Suppressor macrophage treated with lipopolysaccharide for 4 hours (primary cell): ENCODE data around the gene NPSR1.
"Not testable (repeated sequence)": the region's sequence is repeated elsewhere in the genome, so short reads cannot be mapped to it uniquely, and the experiment has no call there.

Experiments
- DNase-seq: peaks from one replicate; pipeline ENCODE4 v3.0.0-alpha.2; 2020

The NPSR1 gene

DNA sequence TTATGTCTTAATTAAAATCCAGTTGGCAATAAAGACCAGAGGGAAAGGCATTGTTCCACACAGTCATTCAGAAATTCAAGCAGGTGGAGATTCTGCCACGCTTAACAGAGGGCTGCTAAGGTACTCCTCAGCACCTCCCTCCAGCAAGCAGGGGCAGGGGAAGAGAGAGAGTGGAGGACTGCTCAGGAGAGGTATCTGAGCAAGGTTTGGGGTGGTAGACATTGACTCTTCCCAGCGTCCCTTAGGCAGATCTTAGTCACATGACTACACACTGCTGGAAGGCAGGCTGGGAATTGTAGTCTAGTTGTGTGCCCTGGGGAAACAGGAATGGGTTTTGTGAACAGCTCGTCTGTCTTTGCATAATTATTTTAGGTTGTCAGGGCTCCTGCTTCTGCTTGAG is 181.6 kb downstream of the NPSR1 start:
- no peak for DNase-seq

DNA sequence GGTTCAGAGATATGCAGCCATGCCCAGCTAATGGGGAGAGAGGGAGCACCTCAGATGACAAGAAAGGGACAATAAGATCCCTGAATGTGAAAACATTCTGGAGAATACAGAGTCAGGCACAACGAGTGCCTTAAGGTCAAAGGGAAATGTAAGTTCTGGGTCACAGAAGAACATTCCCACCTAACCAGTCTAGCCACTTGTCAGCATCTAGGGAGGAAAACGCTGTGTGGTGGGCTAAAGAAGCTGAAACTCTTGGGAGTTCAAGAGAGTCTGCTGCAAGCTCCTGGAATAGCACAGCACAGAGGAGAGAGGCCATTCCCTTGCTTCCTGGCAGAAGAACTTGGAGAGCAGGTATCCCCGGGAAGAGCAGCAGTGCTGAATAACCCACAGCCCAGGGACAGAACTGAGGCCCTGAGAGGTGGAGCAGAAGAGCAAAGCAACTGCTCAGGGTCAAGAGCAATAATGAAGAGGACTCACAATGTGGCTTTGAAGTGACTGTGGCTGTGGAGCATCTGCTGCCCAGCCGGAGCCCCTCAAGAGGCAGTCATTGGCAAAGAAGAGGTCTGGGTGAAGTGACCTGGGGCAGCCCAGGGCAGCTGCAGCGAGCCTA is 182.3 kb downstream of the NPSR1 start:
- no peak for DNase-seq

DNA sequence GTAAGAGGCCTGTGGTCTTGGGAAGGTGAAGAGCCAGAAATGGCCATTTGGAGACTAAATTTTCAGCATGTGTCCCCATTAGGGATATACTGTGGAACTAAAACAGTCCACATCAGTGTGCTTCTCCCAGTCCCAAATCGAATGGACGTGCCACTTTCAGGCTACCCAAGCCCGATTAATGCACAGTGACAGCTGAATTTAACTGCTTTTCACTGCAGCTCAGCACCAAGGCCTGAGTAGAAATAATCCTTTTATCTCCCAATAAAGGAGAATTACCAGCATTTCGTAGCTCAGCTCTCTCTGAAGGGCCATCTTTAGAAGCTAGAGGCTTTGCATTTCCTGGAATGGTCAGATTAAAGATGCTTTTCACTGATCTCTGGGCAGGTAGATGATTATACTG is 183.3 kb downstream of the NPSR1 start:
- no peak for DNase-seq

- no peak for DNase-seq
These were observed 184.8 kb downstream of the NPSR1 start for GRCh38 chr7:34842782-34843181.

GRCh38 chr7:34844406-34844805 is 186.4 kb downstream of the NPSR1 start:
- no peak for DNase-seq

- no peak for DNase-seq
These were observed 187.1 kb downstream of the NPSR1 start for GRCh38 chr7:34844936-34845665.

DNA sequence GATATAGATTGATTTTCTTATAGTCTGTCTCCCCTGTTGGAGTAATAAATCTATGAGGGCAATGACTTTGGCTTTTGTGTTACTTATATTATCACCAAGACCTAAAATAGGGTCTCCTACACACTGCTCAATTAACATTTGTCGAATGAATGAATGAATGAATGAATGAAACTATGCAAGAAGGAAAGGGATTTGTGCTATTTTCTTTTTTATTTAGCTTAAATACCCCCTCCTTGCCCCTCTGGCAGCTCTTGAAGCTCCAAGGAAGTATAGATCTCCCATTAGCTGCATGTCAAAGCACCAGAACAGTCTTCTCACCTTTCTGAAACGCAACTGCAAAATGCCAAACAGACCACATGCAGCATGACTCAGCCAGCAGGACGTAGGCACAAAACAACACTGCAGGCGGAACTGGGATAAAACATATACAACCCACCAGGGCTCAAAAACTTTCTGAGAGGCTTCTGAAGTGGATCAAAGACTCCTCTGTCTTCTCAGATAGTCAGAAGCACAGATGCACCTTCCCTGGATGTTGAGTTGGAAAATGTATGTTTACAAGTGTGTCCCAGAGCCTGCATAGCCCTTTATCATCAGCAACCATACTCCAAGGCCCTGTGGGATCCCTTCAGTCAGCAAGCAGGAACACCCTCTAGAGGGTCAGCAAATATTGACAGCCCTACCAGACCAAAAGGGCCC is 187.8 kb downstream of the NPSR1 start:
- DNase-seq = no peak

DNA sequence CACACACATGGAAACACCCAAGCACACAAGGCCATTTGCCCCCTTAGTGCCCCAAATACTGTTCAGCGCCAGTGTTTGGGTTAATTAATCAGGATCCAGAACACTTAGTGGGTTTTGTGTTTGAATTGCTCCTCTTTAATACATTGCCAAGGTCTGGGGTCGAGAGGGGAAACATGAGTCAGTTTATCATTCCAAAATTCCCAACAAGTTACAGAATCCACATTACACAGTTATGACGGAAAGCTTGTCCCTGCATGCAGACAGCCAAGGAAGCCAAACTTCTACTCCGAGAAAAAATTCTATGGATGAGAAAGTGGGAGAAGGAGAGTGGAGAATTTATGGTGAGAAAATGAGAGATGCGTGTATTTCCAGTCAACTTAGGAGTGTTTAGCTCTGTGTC is 189.0 kb downstream of the NPSR1 start:
- no peak for DNase-seq

DNA sequence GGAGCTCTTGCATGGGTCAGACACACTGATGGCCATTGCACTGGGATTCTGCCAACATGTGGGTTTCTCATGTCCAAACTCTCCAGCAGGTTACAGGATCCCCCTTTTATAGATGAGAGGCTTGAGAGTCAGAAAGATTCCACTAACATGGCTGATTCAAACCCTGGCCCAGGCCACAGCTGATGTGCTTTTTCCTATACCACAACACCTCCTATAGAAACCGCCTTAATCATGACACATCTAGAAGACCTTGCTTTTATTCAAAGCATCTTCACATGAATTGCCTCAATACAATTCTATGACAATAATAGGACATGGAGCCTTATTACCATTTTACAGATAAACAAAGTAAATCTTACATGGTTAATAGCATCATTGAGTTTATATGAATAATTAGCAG is 190.7 kb downstream of the NPSR1 start:
- no peak for DNase-seq

DNA sequence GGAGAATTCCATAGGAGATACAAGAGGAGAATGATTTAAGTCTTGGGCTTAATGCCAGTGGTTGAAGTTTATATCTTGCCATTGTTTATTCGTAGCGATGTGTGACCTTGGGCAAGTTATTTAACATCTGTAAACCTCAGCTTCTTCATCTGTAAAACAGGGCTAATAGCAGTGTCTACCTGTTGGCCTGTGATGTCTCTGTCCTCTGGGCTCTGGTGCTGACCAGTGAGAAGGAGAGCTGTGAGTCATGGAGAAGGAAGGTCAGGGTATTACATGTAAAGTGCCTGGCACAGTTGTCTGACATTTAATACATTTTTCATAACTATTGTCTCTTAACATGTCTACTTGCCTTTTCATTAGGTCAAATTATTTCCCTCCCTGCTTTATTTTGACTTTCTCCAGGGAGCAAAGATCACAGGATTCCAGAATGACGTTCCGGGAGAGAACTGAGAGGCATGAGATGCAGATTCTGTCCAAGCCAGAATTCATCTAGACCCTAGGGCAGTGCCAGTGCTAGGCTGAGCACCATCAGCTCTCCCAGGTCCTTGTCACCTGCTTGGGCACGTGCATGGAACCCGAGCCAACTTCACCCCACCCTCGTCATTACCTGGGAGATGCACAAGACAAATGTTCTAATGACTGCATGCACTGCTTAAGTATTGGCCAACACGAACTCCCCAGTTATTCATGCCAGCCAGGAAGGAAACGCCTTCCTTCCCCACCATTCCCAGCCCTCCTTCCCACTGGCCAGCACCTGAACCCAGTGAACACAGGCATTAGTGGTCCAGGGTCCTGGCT is 191.3 kb downstream of the NPSR1 start:
- DNase-seq = no peak

GRCh38 chr7:34849986-34850385 is 192.0 kb downstream of the NPSR1 start:
- DNase-seq = no peak

- DNase-seq = no peak
These were observed 192.7 kb downstream of the NPSR1 start for GRCh38 chr7:34850681-34851080.

GRCh38 chr7:34851431-34851830 is 193.4 kb downstream of the NPSR1 start:
- DNase-seq = no peak

DNA sequence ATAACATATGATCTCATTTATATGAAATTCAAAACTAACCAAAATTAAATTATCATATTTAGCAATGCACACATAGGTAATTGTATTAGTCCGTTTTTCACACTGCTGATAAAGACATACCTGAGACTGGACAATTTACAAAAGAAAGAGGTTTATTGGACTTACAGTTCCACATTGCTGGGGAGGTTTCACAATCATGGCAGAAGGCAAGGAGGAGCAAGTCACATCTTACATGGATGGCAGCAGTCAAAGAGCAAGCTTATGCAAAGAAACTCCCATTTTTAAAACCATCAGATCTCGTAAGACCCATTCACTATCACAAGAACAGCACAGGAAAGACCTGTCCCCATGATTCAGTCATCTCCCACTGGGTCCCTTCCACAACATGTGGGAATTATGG is 200.4 kb downstream of the NPSR1 start:
- not testable (repeated sequence) for DNase-seq

GRCh38 chr7:34859281-34859680 is 201.3 kb downstream of the NPSR1 start:
- not testable (repeated sequence) for DNase-seq

DNA sequence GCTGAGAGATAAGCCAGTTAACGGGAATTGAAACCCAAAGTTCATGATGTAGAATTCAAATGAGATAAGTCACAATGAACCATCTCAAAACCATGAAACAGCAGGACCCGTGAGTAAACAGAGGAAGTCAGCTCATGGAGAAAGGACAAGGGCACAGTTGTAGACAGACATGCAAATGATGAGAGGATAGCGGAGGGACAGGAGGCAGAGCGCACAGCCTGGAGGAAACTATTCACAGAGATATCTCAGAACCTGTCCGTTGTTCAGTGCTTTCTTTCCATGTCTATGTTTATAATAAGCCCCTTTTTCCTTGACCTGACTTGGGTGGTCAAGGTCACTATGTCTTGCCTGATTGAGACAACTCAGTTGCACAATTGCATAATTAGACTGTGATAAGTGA is 208.2 kb downstream of the NPSR1 start:
- not testable (repeated sequence) for DNase-seq

DNA sequence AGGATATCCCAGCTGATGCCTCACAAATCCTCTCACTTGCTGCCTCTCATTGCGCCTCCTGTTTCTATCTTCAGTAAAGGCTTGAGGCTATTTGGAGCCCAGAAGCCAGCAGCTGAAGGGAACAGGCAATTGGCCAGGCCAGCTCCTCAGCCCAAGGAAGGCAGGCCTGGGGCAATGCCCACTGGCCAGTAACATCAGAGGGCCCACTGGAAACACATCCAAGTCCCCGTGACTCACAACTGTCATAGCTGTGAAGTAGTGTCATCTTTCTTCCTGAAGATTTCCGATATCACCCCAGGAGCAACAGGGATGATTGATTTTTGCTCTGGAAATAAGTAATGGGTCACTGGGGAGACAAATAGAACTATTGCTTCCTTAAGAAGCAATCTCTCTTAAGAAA is 209.3 kb downstream of the NPSR1 start:
- not testable (repeated sequence) for DNase-seq

GRCh38 chr7:34868602-34869001 is 210.6 kb downstream of the NPSR1 start:
- DNase-seq = not testable (repeated sequence)

GRCh38 chr7:34869057-34869456 is 211.0 kb downstream of the NPSR1 start:
- no peak for DNase-seq

GRCh38 chr7:34870041-34870440 is 212.0 kb downstream of the NPSR1 start:
- DNase-seq = not testable (repeated sequence)

DNA sequence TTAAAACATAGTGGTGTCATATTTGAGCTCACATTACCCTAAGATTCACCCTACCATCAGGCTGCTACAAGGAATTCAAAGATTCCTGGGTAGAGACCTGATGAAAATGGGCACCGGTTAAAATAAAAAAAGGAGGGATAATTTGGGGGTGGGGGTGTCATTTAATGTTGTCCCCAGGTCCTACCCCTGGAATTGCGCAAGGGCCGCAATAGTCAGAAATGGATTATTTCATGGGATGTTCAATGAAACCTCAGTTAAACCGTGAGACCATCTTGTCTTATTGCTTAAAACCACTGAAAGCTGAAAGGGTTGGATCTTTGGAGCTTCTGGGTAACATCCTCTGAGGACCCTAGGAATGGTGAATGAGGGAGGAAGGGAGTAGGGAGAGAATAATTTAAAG is 216.3 kb downstream of the NPSR1 start:
- not testable (repeated sequence) for DNase-seq

DNA sequence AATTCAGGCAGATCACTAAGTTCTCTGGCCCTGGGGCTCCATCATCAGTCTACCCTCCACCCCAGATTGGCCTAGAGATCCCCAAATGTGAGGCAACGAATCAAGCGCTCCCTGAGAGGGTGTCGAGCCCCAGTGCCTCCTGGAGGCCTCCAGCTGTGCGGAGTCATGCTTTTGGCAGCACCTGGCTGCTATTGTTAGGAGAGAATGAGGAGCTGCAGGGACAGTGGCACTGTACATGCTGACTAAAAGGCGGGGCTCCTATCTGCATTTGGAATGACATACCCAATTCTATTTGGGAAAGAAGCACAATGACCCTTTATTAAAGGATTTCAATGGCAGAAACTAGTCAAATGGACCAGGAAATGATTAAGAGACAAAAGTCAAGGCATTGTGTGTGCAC is 217.5 kb downstream of the NPSR1 start:
- DNase-seq = no peak
